ENCODE data around the gene ADAMTS10.
A peak's percentile ranks its signal among the peaks of the same experiment; 100 is the strongest.

ADAMTS10 gene

DNA sequence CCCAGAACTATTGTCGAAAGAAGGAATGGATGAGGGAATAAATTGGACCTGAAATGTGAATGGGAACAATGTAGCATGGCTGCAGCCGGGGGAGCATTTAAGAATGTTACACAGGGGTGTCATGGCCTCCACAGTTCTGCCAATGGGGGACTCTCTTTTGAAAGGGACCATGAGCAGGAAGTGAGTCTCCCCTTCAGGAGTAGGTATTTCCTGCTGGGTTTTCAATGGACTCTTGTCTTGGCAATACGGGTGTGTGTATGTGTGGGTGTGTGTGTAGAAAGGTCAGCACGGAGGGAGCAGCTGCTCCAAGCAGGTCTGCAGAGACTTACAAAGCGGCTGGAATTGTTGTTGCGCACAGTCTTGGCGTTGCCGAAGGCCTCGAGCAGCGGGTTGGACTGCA lies 57.7 kb downstream of the ADAMTS10 start:
- no peaks in the 10 kb centered on the region for H3K27me3 ChIP-seq
- DNase-seq, result peak; percentile 34
- no peaks in the 10 kb centered on the region for H3K9me3 ChIP-seq
- 0 out of 2 replicates have a peak overlapping the region, but pooled peaks have one; percentile 16 for H3K4me3 ChIP-seq (ENCODE audit: low read depth, low read length)
- H3K4me1 ChIP-seq, result no peaks in the 10 kb centered on the region
- TF ChIP-seq, protein P1, sequence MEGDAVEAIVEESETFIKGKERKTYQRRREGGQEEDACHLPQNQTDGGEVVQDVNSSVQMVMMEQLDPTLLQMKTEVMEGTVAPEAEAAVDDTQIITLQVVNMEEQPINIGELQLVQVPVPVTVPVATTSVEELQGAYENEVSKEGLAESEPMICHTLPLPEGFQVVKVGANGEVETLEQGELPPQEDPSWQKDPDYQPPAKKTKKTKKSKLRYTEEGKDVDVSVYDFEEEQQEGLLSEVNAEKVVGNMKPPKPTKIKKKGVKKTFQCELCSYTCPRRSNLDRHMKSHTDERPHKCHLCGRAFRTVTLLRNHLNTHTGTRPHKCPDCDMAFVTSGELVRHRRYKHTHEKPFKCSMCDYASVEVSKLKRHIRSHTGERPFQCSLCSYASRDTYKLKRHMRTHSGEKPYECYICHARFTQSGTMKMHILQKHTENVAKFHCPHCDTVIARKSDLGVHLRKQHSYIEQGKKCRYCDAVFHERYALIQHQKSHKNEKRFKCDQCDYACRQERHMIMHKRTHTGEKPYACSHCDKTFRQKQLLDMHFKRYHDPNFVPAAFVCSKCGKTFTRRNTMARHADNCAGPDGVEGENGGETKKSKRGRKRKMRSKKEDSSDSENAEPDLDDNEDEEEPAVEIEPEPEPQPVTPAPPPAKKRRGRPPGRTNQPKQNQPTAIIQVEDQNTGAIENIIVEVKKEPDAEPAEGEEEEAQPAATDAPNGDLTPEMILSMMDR (IDR thresholded peaks at IDR 0.05; ENCODE audit: low read depth, low read length), result no peak
- H3K36me3 ChIP-seq, result no peaks in the 10 kb centered on the region

DNA sequence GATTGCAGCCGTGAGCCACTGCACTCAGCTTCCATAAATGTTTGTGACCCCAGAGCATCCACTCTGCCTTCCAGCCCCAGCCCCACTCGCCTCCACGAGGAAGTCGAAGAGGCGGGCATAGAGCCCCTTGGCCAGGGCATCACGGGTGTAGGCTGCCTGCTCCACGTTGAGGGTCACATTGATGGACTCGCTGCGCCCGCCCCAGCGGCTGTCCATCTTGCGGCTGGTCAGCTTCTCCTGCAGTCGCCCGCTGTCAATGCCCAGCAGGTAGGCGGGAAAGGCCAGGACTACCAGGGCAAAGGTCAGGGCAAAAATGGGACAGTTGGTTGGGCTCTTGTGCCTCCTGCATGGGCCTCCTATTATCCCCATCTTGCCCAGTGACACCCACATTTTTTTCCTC lies 60.4 kb downstream of the ADAMTS10 start:
- Histone ChIP-seq H3K4me1 (no peaks in the 10 kb centered on the region), H3K27me3 (no peaks in the 10 kb centered on the region), H3K36me3 (no peaks in the 10 kb centered on the region), H3K9me3 (no peaks in the 10 kb centered on the region), H3K4me3 (ENCODE audit: low read depth, low read length) (no peak overlapping the region)
- TF ChIP-seq, protein P1 (IDR thresholded peaks at IDR 0.05; ENCODE audit: low read depth, low read length), result no peak
- no peak for DNase-seq

DNA sequence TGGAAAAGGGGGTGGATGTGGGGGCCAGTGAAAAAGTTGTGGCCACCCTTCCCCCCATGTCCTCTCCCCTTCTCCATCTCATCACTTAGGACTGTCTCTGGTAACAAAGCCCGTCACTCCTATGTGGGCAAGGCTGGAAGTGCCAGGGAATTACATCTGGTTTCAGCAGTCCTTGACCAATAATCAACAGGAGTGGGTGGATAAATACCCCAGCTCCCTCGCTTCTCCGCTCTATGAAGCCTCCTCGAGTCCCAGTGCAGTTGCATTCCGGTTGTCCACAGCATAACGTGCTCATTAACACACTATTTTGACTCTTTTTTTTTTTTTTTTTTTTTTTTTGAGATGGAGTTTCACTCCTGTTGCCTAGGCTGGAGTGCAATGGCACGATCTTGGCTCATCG lies 64.8 kb downstream of the ADAMTS10 start:
- H3K9me3 ChIP-seq, result no peaks in the 10 kb centered on the region
- no peaks in the 10 kb centered on the region for H3K27me3 ChIP-seq
- TF ChIP-seq, protein P1 (IDR thresholded peaks at IDR 0.05; ENCODE audit: low read depth, low read length), result no peak
- H3K4me3 ChIP-seq (ENCODE audit: low read depth, low read length), result no peak overlapping the region
- DNase-seq, result no peak
- H3K36me3 ChIP-seq, result no peaks in the 10 kb centered on the region
- no peaks in the 10 kb centered on the region for H3K4me1 ChIP-seq

DNA sequence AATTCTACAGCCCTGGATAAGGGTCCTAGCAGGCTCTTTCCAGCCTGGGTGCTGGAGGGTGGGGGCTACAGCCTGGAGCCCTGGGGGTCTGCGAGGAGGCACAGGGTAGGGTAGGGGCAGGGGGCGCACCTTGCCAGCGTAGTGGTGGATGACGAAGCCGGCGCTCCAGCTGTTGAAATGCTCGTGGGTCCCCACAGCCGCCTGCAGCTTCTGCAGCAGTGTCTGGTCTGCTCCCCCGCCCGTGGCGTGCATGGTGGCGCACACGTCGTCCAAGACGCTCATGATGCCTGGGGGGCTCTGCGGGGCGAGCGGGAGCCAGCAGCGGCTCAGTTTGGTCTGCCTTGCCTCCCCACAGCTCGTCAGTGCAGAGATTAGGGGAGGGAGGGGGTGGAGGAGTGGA lies 66.3 kb downstream of the ADAMTS10 start:
- Histone ChIP-seq H3K9me3 (no peaks in the 10 kb centered on the region), H3K4me3 (ENCODE audit: low read depth, low read length) (no peak overlapping the region), H3K36me3 (no peaks in the 10 kb centered on the region), H3K4me1 (no peaks in the 10 kb centered on the region), H3K27me3 (no peaks in the 10 kb centered on the region)
- TF ChIP-seq, protein P1 (IDR thresholded peaks at IDR 0.05; ENCODE audit: low read depth, low read length), result no peak
- DNase-seq, result no peak

DNA sequence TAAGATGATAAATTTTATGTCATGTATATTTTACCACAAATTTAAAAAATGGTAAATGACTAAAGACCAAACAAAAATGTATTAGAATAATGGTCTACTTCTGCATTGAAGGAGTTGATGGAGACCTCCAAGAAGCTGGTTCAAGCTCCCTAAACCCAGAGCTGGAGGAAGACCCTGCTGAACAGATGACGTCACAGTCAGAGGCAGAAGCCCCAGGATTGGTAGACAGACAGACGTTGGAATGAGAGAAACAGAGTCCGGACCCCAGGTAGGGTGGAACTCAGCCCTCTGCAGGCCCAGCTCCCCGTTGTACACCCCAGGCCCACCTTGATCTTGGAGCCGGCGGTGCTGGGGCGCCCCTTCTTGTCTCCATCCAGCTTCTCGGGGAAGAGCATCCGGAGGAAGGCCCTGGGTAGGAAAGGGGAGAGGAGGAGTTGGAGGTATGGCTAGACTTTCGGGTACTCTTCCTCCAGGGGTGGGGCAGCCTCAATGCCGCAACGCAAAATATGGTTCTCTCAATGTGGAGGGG lies 70.8 kb downstream of the ADAMTS10 start:
- TF ChIP-seq, protein P1 (IDR thresholded peaks at IDR 0.05; ENCODE audit: low read depth, low read length), result no peak
- DNase-seq, result no peak
- no peaks in the 10 kb centered on the region for H3K9me3 ChIP-seq
- H3K4me1 ChIP-seq, result no peaks in the 10 kb centered on the region
- no peaks in the 10 kb centered on the region for H3K27me3 ChIP-seq
- no peaks in the 10 kb centered on the region for H3K36me3 ChIP-seq
- H3K4me3 ChIP-seq (ENCODE audit: low read depth, low read length), result no peak overlapping the region

DNA sequence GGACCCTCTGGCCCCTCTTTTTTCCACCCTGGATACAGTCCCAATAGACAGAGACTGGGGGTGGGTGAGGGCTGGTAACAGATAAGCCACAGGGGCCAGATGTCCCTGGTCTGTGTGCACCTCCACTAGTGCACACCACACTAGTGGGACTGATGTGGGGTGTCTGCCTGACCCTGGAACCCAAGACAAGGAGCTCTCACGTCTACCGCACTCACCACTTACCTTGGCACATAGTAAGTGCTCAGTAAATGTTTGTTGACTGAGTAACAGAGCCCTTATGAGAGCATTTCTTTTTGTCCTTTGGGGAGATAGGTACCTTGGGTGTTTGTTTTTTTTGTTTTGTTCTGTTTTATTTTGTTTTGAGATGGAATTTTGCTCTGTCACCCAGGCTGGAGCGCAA lies 73.4 kb downstream of the ADAMTS10 start:
- TF ChIP-seq, protein P1 (IDR thresholded peaks at IDR 0.05; ENCODE audit: low read depth, low read length), result no peak
- no peak for DNase-seq
- H3K36me3 ChIP-seq, result no peaks in the 10 kb centered on the region
- H3K4me3 ChIP-seq (ENCODE audit: low read depth, low read length), result no peak overlapping the region
- peaks cover 2% of the 10 kb centered on the region; the same call in 1 of the 2 replicates for H3K27me3 ChIP-seq
- no peaks in the 10 kb centered on the region for H3K9me3 ChIP-seq
- H3K4me1 ChIP-seq, result no peaks in the 10 kb centered on the region

Measured in BE2C (cell line).